Vagina (tissue), 2 donors: Measurements from ENCODE around the gene KLHL33.

ENCODE experiments used
- CTCF ChIP-seq, 3 experiments: fragments of 450-650 bp in 2 of 3; fragments of 200-600 bp in 1 of 3; sonication (generic) in 1 of 3; IDR thresholded peaks; one replicate each; pipeline ENCODE4 v1.5.1; 2017 to 2019; ENCODE audit warnings: antibody characterized with exemption in 3 of 3, mild to moderate bottlenecking in 2 of 3, moderate library complexity in 2 of 3
- POLR2A ChIP-seq, 2 donors: fragments of 450-650 bp; IDR thresholded peaks; one replicate each; pipeline ENCODE4 v1.6.1; 2017; ENCODE audit warnings: antibody characterized with exemption in 2 of 2, mild to moderate bottlenecking in 2 of 2, moderate library complexity in 2 of 2

- no peak for TF ChIP-seq CTCF (IDR thresholded peaks at IDR 0.05)
- no peak for TF ChIP-seq POLR2A (IDR thresholded peaks at IDR 0.05)
Observed at GRCh38 chr14:20400965-20401593, 34.9 kb downstream of the KLHL33 start.
